Omental fat pad (tissue), 4 donors: ENCODE data around the gene ABHD12. TPM values are rescaled to one million over a fixed set of nuclear protein-coding genes. Genes with fewer than 3 reads are reported as not detected.

ENCODE experiments used
- ATAC-seq: fragments of 150-250 bp; one replicate; pipeline ENCODE4 v1.9.1; 2016; ENCODE audit warnings: mild to moderate bottlenecking, moderate library complexity; ENCODE audit not compliant: low FRiP score
- DNase-seq: peaks from one replicate; pipeline ENCODE4 v3.0.0-alpha.2; 2019; ENCODE audit warnings: low spot score
- CTCF ChIP-seq, 3 donors: fragments of 450-650 bp; IDR thresholded peaks; one replicate each; pipeline ENCODE4 v1.5.1; 2016 to 2017; ENCODE audit warnings: antibody characterized with exemption in 3 of 3, mild to moderate bottlenecking in 3 of 3, moderate library complexity in 2 of 3
- total RNA-seq, 4 donors: library from RNA; depleted of rRNA; stranded (reverse); fragments of >200 nt; gene quantifications; one replicate each; pipeline ENCODE4 v1.1.0, GENCODE V29; 2016

Gene ABHD12
- total RNA-seq, 4 donors from 2014 or later = 30.3 to 46.3 (median 38.4) TPM

GRCh38 chr20:25310268-25310920 lies 80.2 kb downstream of the ABHD12 start:
- TF ChIP-seq CTCF (IDR thresholded peaks at IDR 0.05) = no peak
- ATAC-seq (peak; percentile 85), DNase-seq (no peak)

GRCh38 chr20:25309395-25310267 lies 81.0 kb downstream of the ABHD12 start:
- peak; percentile 85 for ATAC-seq
- no peak for TF ChIP-seq CTCF (IDR thresholded peaks at IDR 0.05)
- DNase-seq = no peak

- DNase-seq (no peak), ATAC-seq (no peak)
- no peak for TF ChIP-seq CTCF (IDR thresholded peaks at IDR 0.05)
Measured at GRCh38 chr20:25308671-25309394, 81.8 kb downstream of the ABHD12 start.

- ATAC-seq = no peak
- no peak for DNase-seq
- no peak for TF ChIP-seq CTCF (IDR thresholded peaks at IDR 0.05)
Measured at GRCh38 chr20:25308083-25308491, 82.5 kb downstream of the ABHD12 start.

- ATAC-seq = no peak
- DNase-seq = no peak
- TF ChIP-seq CTCF (IDR thresholded peaks at IDR 0.05) = no peak
Measured at GRCh38 chr20:25306991-25307903, 83.4 kb downstream of the ABHD12 start.

GRCh38 chr20:25304025-25304549 lies 86.5 kb downstream of the ABHD12 start:
- ATAC-seq (no peak), DNase-seq (no peak)
- no peak for TF ChIP-seq CTCF (IDR thresholded peaks at IDR 0.05)
